GM19328 (cell line): ENCODE results near the gene PACS2.
"Not testable (repeated sequence)": the region's sequence is repeated elsewhere in the genome, so short reads cannot be mapped to it uniquely, and the experiment has no call there.

Experiments
- ATAC-seq: cut with Tn5 transposase; IDR thresholded peaks from one replicate; pipeline ENCODE4 v1.9.1; 2021; ENCODE audit warnings: mild to moderate bottlenecking, moderate library complexity; ENCODE audit not compliant: unreplicated experiment

The PACS2 gene

DNA sequence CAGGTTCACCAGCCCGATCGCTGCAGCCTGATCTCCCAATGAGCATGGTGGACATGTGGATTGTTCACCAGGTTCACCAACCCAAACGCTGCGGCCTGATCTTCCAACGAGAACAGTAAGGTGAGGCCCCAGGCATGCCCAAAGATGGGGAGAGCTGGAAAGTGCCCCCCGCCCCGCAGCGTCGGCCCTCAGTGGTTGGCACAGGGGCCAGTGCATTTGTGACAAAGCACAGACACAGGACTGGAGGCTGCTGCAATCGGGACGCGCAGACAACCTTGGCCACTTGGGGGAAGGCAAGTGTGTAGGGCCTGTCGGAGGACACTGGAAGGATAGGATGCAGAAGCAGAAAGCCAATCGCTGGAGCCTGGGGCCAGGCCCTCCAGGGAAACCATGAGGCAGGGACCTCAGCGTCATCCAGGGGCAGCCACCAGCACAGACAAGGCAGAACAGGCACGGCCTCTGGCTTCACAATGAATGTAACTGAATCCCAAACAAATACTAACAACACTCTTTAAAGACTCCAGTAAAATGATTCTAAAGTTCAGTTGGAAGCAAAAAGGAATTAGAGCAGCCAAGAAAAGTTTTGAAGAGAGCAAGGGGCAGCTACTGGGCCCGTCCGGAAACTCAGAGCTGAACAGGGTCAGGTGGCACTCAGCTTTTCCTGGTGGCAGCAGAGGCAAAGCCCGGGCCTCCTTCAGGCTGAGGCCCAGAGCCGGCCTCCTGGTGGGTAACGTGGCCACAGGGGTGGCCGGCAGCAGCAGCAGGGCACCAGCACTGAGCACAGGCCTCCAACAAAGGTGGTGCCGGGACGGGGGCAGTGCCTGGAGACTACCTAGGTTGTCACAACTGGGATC lies 27.1 kb upstream of the PACS2 start:
- no peak for ATAC-seq

DNA sequence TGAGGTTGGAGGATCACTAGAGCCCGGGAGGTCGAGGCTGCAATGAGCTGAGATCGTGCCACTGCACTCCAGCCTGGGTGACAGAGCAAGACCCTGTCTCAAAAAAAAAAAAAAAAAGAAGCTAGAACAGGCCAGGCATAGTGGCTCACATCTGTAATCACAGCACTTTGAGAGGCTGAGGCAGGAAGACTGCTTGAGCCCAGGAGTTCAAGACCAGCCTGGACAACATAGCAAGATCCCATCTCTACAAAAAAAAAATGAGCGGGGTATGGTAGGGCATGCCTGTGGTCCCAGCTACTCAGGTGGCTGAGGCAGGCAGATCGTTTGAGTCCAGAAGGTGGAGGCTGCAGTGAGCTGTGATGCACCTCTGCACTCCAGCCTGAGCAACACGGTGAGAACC lies 25.6 kb upstream of the PACS2 start:
- ATAC-seq = not testable (repeated sequence)

DNA sequence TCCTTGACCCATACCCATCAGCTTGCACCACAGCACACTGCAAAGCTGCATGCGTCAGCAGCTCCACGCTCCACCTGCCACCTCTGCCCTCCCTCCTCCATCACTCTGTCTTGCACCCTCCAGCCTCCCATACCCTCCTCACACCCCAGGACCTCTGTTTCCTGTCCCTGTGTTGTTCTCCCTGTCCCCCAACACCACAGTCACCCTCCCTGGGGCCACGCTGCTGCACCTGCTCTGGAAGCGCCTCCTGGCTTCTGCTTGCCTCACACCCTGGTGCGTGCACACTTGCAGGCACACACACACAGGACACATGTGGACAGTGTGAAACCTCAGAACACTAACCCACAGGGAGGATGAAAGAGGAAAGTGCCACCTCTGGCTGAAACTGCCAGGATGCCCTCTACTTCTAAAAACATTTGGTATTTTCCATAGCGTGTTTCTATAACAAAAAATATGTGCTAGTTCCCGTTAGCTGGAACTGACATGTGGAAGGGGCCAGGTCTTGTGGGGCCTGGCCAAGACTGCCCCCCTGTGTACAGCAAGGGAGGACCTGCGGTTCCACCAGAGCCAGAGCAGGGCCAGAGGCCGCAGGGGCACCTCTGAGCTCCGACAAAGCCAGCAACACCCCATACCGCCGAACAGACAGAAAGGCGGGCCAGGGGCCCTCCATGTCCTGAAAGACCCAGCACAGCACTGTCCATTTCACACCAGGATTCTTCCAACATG lies 23.8 kb upstream of the PACS2 start:
- no peak for ATAC-seq

DNA sequence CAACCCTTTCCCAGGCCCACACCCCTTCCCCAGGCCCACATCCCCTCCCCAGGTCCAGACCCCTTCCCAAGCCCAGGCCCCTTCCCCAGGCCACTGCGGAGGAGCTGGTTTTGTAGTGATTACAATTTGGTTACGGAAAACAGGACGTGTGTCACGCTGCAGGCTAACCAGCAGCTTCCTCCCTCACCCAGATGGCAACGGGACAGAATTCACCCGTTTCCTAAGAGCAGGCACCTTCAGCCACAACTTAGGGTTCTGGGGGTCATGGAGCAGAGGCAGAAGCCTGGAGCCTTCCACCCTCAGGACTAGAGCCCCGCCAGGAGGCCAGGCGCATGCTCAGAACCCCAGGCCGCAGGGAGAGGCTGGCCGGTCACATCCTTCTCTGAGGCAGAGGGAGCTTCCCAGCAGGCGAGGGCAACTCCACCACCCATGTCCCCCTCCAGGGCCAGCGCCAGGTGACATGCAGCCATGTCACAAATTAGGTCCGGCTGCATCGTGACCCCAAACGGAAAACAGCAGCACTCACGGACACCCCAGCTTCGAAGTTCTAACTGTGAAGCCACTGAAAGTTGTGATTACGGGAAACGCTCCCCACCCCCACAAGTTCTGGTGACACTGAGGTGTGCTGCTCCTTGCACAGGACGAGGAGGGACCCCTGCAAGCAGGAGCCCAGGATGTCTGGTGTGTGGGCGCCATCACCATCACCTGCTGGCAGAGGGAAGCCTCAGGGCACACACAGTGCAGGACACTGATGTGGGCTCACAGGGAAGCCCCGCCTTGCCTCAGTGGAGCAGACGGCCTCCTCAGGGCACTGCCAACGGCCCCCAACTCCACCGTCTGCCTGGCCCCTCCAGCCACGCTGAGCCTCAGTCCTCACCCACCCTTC lies 21.5 kb upstream of the PACS2 start:
- ATAC-seq = no peak

DNA sequence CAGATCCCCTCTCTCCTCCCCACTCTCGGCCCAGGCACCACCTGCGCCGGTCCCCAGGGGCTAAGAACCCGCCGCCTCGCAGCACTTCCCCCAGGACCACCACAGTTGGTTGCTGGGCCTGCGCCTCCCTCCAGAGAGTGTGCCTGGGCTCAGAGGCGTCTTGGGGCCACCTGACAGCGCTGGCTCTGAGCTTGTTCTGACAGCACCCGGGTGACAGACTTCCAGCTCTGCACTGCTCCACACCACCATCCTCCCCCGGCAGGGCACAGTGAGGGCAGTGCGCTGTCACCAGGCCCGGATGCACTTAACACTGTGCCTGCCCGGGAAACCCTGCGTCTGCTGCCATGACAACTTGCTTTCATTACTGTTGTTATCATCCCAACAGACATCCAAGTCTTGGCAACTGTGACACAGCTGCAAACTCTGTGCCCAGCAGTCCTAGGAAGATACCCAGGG lies 20.4 kb upstream of the PACS2 start:
- ATAC-seq = no peak

DNA sequence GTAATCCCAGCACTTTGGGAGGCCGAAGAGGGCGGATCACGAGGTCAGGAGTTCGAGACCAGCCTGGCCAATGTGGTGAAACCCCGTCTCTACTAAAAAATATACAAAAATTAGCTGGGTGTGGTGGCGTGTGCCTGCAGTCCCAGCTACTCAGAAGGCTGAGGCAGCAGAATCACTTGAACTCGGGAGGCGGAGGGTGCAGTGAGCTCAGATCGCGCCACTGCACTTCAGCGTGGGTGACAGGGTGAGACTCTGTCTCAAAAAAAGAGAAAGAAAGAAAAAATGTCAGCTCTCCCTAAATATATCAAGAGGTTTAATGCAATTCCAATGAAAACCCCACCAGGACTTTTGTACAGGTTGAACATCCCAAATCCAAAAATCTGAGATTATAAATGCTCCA lies 17.2 kb upstream of the PACS2 start:
- not testable (repeated sequence) for ATAC-seq

DNA sequence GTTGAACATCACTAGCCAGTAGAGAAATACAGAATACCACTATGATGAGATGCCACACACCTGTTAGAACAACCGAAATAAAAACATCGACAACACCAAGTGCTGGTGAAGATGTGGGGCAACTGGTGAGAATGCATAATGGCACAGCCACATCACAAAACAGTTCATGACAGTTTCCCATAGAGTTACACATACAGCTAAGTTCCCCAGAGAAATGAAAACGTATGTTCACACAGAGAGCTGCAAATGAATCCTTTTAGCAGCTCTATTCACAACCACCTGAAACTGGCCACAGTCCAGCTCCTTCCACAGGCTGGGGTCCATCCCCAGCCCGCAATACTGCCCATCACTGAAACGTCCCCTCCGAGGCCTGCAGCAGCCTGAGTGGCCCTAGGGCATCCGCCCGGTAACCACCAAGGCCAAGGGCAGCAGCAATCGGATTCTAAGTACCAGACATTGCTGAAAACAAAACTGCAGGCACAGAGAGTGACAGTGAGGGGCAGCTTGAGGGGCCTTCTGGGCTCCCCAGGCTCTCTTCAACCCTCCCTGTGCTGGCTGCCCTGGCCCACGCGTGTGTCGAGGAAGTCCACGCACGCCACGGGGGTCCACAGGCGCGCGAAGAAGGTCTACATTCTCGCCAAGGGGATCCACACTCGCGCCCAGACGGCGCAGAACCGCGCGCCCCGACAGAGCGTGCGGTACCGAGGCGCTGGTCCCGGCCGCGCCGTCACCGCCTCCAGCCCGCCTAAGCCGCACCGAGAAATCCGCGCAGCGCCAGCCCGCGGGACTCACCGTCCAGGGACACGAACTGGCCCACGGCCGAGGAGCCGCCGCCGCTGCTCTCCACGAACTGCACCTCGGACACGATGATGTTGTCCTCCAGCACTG lies 14.7 kb upstream of the PACS2 start:
- ATAC-seq = peak; percentile 4

DNA sequence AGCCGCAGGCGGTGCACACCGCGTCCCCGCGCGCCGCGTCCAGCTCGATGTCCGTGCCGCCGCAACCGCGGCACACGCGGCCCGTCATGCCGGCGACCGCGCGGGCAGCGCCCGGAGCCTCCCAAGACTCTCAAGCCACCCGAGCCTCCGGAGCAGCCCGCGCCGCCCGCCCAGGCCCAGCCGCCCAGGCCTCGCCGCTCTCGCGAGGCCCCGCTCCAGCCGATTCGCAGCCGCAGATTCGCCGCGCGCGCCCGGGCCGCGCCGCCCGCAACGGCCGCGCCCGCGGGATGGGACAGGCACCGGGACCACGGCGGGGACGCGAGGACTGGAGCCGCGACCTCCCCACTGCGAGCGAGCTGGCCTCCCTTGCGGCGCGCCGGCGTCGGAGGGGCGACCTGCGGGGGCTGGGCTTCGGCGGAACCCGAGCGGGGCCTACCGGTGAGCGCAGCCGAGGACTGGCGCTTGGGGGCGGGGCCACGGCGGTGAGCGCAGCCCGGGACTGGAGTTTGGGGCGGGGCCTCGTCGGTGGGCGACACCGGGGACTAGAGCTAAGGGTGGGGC lies 13.9 kb upstream of the PACS2 start, which contains the start of gene BRF1:
Gene BRF1, minus strand, starts transcription at position 460 of the 561 bp plus-strand sequence. Its CDS starts 372 bp downstream, at position 88.
- peak; percentile 85 for ATAC-seq

DNA sequence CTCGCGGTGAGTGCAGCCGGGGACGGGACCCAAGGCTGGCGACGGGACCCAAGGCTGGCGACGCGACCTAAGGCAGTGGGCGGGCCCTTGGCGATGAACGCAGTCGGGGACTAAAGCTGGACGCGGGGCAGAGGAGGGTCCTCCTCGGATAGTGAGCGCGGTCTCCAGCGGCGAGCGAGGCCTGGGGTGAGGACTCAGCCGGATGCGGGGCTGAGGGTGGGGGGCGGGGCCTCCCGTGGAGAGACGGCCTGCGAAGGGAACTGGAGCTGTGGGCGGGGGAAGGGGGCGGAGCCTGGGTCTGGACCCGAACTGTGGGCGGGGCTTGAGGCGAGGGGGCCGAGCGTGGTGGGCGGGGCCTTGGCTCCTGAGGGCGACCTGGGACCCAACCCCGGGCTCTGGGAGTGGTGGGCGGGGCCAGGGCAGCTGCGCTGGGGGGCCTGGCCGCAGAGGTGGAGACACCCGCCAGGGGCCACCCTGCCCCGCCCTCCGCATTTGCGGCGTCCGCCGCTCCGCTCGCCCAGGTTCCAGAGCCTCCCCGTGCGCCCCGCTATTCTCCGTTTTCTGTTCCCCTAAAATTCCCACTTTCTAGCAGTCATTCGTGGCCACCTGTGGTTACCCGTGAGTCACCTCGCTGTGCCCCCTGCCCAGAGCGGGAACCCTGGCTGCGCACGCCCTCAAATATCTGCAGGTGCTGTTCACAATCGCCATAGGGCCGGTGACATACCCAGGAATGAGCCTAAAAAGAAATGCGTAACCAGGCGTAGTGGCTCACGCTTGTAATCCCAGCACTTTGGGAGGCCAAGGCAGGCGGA lies 13.2 kb upstream of the PACS2 start:
- peak; percentile 54 for ATAC-seq

DNA sequence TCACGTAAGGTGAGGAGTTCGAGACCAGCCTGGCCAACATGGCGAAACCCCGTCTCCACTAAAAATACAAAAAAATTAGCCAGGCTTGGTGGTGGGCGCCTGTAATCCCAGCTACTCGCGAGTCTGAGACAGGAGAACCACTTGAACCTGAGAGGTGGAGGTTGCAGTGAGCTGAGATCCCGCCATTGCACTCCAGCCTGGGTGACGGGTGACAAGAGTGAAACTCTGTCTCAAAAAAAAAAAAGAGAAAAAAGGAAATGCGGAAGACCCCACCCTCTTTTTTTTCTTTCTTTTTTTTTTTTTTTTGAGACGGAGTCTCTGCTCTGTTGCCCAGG lies 12.7 kb upstream of the PACS2 start:
- not testable (repeated sequence) for ATAC-seq

DNA sequence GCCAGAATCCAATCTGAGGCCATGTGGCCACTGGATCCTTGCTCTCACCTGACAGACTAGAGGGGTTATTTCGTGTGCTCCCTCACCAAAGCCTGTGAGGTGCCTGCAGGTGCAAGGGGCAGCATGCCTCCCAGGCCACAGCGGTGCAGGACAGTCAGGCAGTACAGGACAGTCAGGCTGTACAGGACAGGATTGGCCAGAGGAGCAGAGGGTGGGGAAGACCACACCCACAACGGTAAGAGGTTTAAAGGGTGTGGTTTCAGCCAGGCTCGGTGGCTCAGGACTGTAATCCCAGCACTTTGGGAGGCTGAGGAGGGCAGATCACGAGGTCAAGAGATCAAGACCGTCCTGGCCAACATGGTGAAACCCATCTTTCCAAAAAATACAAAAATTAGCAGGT lies 10.6 kb upstream of the PACS2 start:
- ATAC-seq = no peak

DNA sequence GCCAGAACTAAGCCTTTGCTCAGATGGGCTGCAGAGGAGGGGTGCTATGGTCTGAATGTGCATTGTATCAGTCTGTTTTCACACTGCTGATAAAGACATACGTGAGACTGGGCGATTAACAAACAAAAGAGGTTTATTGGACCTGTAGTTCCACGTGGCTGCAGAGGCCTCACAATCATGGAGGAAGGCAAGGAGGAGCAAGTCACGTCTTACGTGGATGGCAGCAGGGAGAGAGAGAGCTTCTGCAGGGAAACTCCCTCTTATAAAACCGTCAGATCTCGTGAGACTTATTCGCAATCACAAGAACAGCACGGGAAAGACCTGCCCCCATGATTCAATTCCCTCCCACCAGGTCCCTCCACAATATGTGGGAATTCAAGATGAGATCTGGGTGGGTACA lies 10.0 kb upstream of the PACS2 start:
- ATAC-seq = no peak

DNA sequence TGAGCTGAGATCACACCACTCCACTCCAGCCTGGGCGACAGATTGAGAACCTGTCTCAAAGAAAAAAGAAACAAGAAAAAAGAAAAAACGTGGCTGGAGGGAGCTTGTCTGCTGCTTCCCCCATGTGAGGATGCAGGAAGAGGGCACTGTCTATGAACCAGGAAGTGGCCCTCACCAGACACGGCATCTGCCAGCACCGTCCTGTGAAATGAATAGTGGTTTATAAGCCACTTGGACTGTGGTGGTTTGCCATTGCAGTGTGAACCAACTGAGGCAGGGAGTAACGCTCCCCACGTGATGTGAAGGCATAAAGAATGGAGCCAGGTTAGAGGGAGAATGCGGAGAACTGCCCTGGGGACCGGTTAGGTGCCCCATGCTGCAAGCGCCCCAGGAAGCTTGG lies 9.2 kb upstream of the PACS2 start:
- no peak for ATAC-seq

DNA sequence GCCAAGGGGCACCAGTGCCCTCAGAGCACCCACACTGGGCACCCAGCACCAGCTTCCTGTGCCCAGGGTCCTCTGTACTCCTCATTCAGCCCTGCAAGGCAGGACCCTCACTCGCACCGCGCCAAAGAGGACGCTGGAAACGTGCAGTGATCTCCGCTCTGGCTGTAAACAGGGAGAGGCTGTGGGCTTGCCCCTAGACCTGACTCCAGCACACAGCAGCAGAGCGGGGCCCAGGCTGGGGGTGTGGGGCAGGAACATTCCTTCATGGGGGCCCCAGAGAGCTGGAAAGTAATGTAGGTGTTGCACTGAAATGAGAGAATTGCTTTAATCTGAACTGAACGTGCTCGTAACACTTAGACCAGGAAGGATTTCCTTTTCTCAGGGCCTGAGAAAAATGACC lies 8.8 kb upstream of the PACS2 start:
- no peak for ATAC-seq

DNA sequence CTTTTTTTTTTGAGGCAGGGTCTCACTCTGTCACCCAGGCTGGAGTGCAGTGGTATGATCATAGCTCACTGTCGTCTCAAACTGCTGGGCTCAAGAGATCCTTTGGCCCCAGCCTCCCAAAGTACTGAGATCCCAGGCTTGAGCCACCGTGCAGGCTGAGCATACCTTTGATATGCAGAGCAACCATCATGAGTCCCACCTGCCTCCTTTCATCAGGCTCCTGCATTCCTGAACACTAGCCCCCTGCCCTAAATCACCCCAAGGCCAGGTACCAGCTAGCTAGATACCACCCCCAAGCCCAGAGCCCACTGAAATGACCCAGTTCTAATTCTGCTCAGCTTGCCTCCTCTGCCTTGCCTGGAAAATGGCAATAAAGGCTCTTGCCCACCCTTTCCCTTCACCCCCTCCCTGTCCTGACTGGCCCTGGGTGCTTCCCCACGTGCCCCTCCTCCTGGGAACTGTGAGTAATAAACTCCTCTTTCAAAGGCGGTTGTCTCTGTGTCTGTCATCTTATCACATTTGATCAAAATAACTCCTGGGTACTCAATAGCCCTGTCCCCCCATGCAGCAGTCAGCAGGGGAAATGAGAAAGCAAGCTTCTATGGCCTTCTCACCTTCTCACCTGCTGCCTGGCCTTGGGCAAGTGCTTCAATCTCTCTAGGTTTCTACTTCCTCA lies 7.4 kb upstream of the PACS2 start:
- no peak for ATAC-seq

DNA sequence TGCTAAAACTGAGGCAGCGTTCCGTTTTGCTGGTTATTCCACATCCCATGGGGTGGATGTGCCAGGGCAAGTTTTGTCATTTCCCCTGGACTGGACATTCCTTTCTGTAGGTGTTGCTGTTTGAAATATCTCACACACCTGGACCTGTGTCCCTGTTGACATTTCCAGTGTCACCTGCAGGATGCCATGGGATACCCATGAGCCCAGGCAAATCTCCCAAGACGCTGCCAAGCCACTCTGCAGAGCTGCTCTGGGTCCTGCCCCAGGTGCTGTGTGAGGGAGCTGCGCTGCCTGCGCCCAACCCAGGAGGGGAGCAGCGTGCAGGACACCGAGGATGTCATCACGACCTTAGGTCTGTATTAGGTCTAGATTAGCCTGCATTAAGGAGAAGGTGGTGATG lies 5.2 kb upstream of the PACS2 start:
- ATAC-seq = no peak

DNA sequence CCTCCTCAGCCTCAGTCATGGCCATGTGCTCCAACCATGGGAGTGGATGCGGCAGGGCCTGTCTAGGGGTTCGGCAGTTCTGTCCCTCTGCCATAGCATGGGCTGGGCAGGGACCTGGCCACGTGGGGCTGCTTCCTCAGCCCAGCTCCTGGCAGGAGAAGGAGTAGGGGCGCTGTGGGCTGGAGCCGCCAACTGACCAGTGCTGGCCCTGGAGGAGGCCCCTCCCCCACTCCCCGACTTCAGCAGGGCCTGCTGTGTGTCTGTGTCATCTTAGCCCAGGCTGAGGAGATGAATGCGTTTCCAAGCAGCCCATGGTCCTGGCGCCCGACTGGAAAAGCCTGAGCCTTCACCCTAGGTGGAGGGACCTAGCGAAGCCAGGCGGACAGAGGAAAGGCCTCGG lies 2.7 kb upstream of the PACS2 start:
- no peak for ATAC-seq

DNA sequence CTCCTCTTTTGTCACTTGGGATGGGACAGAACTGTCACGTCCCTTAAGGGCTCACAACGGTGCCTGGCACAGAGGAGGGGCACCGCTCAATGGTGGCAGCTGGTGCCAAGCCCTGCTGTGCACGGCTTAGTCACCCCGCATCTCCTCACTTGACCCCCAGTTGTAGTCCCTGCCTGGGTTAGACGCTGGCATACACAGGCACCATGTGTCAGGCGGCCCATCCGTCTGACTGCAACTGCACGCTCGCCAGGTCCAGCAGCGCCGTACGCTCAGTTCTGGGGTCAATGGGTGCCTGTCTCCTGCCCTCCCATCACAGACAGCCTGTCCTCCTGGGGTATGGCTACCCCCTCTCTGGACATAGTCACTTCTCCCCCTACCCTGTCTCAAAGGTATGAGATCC lies 1.6 kb upstream of the PACS2 start:
- ATAC-seq = no peak
